Transverse colon (tissue), 3 donors: ENCODE data around the gene KRT39.

Source experiments
- POLR2A ChIP-seq: fragments of 450-650 bp; IDR thresholded peaks from one replicate; pipeline ENCODE4 v1.6.1; 2016; ENCODE audit warnings: antibody characterized with exemption, mild to moderate bottlenecking, moderate library complexity
- TF ChIP-seq, protein P1 (sequence below), 5 experiments: fragments of 200-600 bp in 3 of 5; fragments of 450-650 bp in 2 of 5; sonication (generic) in 3 of 5; IDR thresholded peaks; 1 replicate in 2 of 5; 2 replicates in 3 of 5; pipeline ENCODE4 v1.5.1; 2016 to 2017; ENCODE audit warnings: antibody characterized with exemption in 5 of 5, inconsistent platforms in 3 of 5, mild to moderate bottlenecking in 2 of 5, moderate library complexity in 1 of 5

DNA sequence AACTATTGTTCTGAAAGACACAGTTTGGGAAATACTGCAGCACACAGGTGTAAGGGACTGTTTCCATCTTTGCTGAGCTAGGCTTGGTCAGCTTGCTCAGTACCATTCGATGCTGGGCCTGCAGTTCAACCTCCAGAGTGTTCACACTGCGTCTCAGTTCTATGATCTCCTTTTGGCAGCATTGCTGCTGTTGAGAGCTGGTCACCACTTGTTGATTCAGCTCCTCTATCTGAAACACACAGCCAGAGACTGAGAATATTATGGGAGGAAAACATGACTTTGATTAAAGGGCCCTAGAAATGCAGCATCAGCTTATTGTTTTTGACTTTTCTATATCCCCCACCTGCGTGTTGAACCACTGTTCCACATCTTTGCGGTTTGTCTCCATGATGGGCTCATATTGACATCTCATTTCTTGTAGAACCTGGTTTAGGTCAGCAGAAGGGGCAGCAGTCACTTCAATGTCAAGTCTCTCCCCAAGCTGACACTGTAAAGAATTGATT is 4.6 kb downstream of the KRT39 start:
- TF ChIP-seq, protein P1, sequence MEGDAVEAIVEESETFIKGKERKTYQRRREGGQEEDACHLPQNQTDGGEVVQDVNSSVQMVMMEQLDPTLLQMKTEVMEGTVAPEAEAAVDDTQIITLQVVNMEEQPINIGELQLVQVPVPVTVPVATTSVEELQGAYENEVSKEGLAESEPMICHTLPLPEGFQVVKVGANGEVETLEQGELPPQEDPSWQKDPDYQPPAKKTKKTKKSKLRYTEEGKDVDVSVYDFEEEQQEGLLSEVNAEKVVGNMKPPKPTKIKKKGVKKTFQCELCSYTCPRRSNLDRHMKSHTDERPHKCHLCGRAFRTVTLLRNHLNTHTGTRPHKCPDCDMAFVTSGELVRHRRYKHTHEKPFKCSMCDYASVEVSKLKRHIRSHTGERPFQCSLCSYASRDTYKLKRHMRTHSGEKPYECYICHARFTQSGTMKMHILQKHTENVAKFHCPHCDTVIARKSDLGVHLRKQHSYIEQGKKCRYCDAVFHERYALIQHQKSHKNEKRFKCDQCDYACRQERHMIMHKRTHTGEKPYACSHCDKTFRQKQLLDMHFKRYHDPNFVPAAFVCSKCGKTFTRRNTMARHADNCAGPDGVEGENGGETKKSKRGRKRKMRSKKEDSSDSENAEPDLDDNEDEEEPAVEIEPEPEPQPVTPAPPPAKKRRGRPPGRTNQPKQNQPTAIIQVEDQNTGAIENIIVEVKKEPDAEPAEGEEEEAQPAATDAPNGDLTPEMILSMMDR (IDR thresholded peaks at IDR 0.05), result no peak
- no peak for TF ChIP-seq POLR2A
